HL-60 (cell line): ENCODE measurements around the gene EDIL3.

ENCODE experiments used
- DNase-seq, 2 experiments: peaks; one replicate each; pipeline ENCODE4 v3.0.0-alpha.2; 2010 to 2020; ENCODE audit warnings: low read depth in 1 of 2, low spot score in 1 of 2
- H3K27ac ChIP-seq: fragments of 250-450 bp; sonication (Bioruptor Pico); replicated peaks from 2 replicates; pipeline ENCODE4 v1.5.1; 2020; ENCODE audit warnings: mild to moderate bottlenecking, moderate library complexity
- H3K27me3 ChIP-seq: fragments of 250-450 bp; sonication (Bioruptor Pico); 2 replicates; pipeline ENCODE4 v1.5.1; 2021; ENCODE audit warnings: mild to moderate bottlenecking, moderate library complexity; ENCODE audit not compliant: insufficient read depth, poor library complexity, severe bottlenecking
- H3K4me3 ChIP-seq: replicated peaks from 2 replicates; pipeline ENCODE4 v1.5.1; 2011; ENCODE audit warnings: mild to moderate bottlenecking, control low read depth, low read length; ENCODE audit not compliant: insufficient read depth
- CTCF ChIP-seq: IDR thresholded peaks from one replicate; pipeline ENCODE4 v1.5.1; 2011; ENCODE audit warnings: low read length, control low read depth, inconsistent platforms; ENCODE audit not compliant: insufficient read depth
- GABPA ChIP-seq: IDR thresholded peaks from 2 replicates; pipeline ENCODE4 v1.6.1; 2012; ENCODE audit warnings: low read depth
- POLR2AphosphoS5 ChIP-seq: IDR thresholded peaks from 2 replicates; pipeline ENCODE4 v1.6.1; 2012; ENCODE audit warnings: low read depth
- REST ChIP-seq: IDR thresholded peaks from 2 replicates; pipeline ENCODE4 v1.6.1; 2012; ENCODE audit warnings: low read depth; ENCODE audit not compliant: insufficient replicate concordance
- SPI1 ChIP-seq: IDR thresholded peaks from 2 replicates; pipeline ENCODE4 v1.6.1; 2012; ENCODE audit warnings: low read depth, mild to moderate bottlenecking, borderline replicate concordance

EDIL3 gene

DNA sequence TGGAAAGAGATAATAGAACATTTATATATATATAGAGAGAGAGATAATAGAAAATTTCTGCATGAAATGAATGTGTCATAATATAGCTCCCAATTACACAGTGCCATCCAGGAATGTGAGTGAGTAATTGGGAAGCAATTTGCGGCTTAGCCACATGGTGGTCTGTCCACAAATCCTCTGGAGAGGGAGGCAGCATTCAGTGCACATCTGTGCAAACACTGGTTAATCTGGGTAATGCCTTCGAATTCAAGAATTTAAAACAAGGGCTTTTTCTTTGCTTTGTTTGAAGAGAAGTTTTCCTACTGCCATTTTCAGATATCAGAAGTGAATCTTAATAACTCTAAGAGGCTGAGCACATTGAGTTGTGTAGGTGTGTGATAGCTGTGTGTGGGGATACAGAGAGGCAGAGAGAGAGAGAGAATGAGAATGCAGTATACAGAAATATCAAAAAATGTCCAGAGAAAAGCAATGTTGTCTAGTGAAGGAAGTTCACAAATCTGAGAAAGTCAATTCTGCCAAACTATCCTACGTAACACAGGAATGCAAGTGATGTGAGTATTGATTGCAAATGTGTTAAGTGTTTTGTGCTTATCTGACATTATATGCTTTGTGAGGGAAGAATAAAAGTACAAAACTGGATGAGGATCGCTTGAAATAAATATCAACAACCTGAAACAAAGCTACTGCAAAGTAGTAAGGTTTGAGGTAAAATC is 134.6 kb downstream of the EDIL3 start:
- H3K27ac ChIP-seq = no peak overlapping the region
- no peak for TF ChIP-seq CTCF
- H3K4me3 ChIP-seq = no peak overlapping the region
- DNase-seq = no peak
- H3K27me3 ChIP-seq = no peaks in the 10 kb centered on the region

- H3K4me3 ChIP-seq = no peak overlapping the region
- no peak for TF ChIP-seq REST
- TF ChIP-seq POLR2AphosphoS5 = no peak
- TF ChIP-seq SPI1 = no peak
- no peak for TF ChIP-seq CTCF
- TF ChIP-seq GABPA = no peak
- DNase-seq = no peak
These were observed 136.7 kb downstream of the EDIL3 start for GRCh38 chr5:84248013-84248412.

GRCh38 chr5:84242286-84242685 is 142.4 kb downstream of the EDIL3 start:
- no peak for DNase-seq
- no peak for TF ChIP-seq POLR2AphosphoS5
- no peak for TF ChIP-seq GABPA
- no peak for TF ChIP-seq REST
- no peak for TF ChIP-seq CTCF
- TF ChIP-seq SPI1 = no peak
- Histone ChIP-seq H3K27me3 (no peaks in the 10 kb centered on the region), H3K27ac (no peak overlapping the region), H3K4me3 (no peak overlapping the region)

More at GRCh38 chr5:84248013-84248412, 136.7 kb downstream of the EDIL3 start:
- Histone ChIP-seq H3K27ac (no peak overlapping the region), H3K27me3 (no peaks in the 10 kb centered on the region)

DNA sequence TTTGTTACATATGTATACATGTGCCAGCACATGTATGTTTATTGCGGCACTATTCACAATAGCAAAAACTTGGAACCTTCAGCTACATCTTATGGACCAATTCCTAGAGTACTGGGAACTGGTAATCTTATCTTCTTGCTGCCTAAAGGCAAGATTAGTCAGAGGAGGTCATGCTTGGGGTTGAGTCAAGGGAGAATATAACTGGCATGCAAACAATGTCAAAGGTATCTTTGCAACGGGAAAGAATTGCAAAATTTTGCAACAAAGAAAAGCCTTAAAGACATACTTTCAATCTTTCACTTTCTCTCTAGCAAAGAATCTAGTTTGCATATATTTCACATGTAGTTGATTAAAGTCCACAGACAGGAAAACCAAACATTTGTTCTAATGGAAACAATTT is 145.2 kb downstream of the EDIL3 start:
- TF ChIP-seq CTCF (no peak), SPI1 (no peak), POLR2AphosphoS5 (no peak), GABPA (no peak), REST (no peak)
- no peak overlapping the region for H3K4me3 ChIP-seq
- H3K27ac ChIP-seq = no peak overlapping the region
- no peaks in the 10 kb centered on the region for H3K27me3 ChIP-seq
- DNase-seq = no peak
